ENCODE results near the gene CRCP. TPM values are rescaled to one million over a fixed set of nuclear protein-coding genes. Genes with fewer than 3 reads are reported as not detected.
"Not testable (repeated sequence)": the region's sequence is repeated elsewhere in the genome, so short reads cannot be mapped to it uniquely, and the experiment has no call there.

The CRCP gene
- total RNA-seq: 29.9 and 34.7 TPM in 2 replicates

DNA sequence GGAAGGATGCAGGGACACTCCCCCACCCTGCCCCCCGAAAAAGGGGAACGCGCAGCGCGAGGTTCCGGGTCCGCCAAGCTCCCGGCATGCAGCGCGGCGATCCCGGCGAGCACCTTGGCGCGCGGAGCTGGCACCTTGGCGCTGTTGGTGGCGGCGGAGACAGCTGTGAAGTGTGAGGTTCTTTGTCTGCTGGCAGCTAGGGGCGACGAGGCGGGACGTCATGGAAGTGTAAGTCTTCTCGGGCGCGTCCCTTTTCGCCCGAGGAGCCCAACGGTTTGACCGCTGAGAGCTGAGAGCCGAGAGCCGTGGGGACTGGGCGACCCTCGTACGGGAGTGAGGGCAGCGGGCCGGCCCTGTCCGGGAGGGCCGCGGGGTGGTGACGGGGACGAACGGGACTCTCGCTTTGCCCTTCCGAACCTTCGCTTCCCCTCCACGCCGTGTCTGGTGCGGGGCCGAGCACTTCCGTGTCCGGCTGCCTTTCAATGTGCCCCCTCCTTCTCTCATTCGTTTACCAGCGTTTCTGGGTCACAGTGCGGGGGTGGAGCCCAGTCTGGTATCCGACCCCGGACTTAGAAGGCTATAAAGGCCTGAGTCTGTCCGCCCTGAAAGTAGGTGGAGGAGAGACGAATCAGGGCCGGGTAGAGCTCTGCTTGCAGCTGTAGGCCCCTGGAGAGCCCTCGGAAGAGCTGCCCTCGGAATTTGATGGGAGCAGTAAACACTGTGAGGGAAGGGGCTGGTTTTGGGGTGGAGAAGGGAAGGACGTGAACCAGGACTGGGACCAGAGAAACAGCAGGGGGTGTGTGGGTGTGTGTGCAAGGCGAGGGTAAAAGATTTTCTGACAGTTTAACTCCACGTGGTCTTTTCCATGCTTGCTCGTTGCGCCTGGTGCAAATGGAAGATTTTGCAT lies at the start of gene CRCP:
Gene CRCP, plus strand, starts transcription at position 105 of the 907 bp plus-strand sequence. Its CDS starts 116 bp downstream, at position 221.
- intact Hi-C loops (cut with micrococcal nuclease): loop anchor here (1.0 to 2.0 kb wide), 12 partner anchors 16 to 881 kb away; partner anchors contain the start of genes ASL, GUSB, TMEM248 and TPST1

DNA sequence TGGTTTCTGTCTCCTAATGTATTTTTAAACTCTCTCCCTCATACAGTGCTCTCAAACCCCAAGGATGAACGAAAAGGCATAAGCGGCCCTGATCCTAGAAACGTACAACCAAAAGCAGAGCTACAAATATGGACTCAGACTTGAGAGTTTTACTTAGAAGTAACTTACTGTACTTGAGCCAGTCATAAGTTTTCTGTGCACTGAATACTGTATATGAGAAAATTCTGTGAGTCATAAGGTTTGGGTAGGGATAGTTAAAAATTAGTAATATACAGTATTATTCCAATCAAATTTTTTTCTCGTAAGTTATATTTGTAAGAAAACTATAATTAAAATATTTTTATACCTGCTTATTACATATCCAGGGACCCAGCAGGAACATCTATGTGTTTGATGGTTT lies 44.9 kb upstream of the CRCP start:
- intact Hi-C loops (cut with micrococcal nuclease): loop anchor here (10.0 kb wide), 1 partner anchor 1235 kb away; no protein-coding TSS in a partner anchor

DNA sequence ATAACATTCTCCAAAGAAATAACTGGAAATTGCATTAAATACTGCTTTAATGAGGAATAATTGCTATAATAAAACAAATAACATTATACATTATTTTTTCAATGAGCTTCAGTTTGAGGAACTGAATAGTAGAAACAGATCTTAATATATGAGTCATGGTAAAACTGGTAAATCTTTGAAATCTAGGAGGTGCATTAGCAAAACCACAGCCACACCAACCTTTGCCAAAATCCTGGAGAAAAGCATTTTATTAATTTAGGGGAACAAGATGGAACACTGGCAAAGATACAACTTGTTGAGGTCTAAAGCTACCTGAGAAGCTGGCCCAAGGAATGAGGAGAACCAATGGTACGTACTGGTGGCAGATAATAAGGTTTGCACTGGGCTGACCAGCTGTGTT lies 44.4 kb upstream of the CRCP start:
- intact Hi-C loops (cut with micrococcal nuclease): loop anchor here (10.0 kb wide), 1 partner anchor 1235 kb away; no protein-coding TSS in a partner anchor

DNA sequence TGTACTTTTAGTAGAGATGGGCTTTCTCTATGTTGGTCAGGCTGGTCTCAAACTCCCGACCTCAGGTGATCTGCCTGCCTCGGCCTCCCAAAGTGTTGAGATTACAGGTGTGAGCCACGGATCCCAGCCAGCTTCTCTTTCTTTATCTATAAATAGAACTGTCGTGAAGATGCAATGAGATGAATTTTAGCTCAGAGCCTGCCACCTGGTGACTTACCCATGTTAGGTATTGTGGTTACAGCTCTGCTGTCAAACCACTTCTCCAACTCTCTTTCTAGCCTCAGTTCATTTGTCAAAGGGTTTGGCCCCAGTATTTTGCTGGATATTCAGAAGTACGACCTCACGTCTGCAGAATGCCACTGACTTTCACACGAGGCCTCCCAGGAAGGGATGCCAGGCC lies 42.4 kb upstream of the CRCP start:
- intact Hi-C loops (cut with micrococcal nuclease): loop anchor here (10.0 kb wide), 1 partner anchor 1233 kb away; no protein-coding TSS in a partner anchor

DNA sequence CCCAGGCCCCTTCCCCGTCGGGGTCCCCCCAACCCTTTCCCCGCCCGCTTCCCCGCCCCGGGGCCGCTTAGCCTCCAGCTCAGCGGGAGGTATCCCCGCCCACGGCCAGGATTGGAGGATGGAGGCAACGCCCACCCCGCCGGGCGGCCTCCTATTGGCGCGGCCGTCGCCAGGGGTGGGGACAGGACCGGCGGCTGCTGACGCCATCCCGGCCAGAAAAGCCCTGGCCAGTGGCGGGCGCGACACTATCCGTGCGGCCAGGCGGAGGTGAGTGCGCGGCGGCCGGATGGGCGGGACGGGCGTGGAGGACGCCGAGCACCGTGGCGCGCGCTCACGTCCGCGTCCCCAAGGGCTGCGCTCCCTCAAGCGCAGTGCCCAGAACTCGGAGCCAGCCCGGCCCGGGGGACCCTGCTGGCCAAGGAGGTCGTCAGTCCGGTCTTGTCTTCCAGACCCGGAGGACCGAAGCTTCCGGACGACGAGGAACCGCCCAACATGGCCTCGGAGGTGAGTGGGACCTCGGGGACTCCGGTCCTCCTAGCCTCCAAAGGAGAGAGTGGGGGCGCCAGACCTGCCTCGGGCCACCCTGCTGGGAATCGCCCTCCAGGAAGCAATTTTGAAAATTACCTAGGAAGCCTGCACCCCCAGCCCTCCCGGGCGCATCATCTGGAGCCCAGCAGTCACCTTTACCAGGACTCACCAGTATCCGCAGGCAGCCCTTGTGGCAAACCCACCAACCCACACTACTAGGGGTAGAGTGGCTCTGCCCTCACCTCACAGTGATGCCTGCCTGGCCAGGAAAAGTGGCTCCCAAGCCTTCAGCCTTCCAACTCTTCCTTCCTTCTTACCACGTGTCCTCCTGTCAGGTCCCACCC lies 38.8 kb upstream of the CRCP start, which contains the start of gene ASL:
Gene ASL, plus strand, starts transcription at position 230 of the 872 bp plus-strand sequence. Its CDS starts 263 bp downstream, at position 493.
- intact Hi-C loops (cut with micrococcal nuclease): loop anchor here (1.0 to 10.0 kb wide), 14 partner anchors 25 to 1229 kb away; partner anchors contain the start of genes CRCP, GUSB, KCTD7 and RABGEF1

DNA sequence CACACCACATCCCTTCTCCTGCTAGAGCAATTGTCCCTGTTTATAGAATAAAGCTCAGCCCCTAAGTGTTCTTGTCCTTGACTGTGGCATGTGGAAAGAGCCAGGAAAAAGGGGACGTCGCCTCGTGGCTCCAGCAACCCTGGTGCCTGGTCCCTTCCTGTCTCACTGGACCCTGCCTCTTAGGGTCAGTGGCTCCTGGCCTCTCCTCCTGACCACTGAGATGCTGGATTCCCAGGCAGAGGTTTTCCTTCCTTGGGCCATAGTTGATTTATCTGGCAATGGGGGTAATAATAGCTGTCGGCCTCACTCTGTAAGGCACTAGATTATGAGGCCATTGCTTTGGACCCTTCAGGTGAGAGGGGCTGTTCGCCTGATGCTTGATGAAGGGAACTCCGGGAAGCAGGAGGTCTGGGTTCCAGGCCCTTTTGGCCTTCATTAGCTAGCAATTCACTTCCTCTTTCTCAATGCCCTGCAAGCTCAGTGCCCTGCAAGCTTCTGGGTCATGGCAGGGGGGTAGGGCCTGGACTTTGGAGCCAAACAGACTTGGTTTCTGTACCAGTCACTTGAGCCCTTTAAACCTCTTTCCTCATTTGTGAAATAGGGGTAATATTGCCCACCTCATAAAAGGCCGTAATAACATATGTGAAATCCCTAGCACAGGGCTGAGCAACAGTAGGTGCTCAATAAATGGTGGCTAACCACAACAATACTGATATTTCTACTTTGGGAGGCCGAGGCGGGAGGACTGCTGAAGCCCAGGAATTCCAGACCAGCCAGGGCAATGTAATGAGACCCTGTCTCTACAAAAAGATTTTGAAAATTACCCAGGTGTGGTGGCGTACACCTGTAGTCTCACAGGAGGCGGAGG lies 38.0 kb upstream of the CRCP start:
- intact Hi-C loops (cut with micrococcal nuclease): loop anchor here (1.0 to 10.0 kb wide), 5 partner anchors 24 to 1228 kb away; partner anchors contain the start of genes TPST1 and TYW1

DNA sequence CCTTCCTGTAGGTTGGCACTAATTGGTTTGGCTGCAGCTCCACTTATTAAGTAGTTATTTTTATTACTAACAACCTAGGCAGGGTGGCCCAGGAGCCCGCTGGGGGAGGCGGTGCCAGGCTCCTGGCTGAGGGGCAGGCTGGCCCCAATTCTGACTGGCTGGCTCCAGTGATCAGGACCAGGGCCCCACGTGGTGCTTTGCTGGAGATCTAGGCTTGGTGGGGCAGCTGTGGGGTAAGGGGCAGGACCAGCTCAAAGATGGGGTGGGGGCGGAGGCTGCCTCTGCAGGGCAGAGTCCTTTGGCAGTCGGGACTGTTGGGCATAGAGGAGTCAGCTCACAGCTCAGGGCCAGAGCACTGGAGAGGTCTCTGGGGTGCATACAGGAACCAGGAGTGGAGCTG lies 36.6 kb upstream of the CRCP start:
- intact Hi-C loops (cut with micrococcal nuclease): loop anchor here (5.0 to 10.0 kb wide), 2 partner anchors 604 to 1227 kb away; no protein-coding TSS in a partner anchor

DNA sequence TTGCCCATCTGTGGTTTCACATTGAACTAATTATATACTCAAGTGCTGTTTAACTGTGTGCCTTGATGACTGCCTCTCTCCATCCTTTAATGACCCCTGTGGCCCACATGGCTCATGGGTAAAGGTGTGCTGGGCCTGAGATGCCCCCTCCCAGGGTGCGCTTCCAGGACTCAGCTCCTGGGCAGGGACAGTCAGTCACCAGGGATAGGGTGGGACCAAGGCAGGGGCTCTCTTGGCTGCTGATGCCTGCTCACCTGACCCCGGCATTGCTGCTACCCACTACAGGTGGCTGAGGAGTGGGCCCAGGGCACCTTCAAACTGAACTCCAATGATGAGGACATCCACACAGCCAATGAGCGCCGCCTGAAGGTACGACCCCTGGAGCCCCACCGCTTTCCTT lies 32.6 kb upstream of the CRCP start:
- intact Hi-C loops (cut with micrococcal nuclease): no loop called here

DNA sequence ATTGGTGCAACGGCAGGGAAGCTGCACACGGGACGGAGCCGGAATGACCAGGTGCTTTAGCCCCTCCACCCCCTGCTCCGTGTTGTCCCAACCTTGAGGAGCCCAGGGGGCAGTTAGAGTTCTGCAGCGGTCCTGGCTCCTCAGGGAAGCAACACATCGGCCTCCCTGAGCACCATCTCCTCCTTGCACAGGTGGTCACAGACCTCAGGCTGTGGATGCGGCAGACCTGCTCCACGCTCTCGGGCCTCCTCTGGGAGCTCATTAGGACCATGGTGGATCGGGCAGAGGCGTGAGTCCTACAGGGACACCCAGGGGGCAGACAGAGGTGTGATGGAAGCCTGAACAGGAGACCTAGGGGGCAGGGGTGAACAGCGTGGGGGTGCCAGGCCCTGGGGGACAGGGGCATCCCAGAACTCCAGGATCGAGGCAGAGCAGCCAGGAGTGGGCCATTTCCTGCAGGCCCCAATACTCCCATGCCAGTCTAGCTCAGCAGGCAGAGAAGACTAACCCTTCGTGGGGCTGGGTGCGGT lies 31.7 kb upstream of the CRCP start:
- intact Hi-C loops (cut with micrococcal nuclease): no loop called here

DNA sequence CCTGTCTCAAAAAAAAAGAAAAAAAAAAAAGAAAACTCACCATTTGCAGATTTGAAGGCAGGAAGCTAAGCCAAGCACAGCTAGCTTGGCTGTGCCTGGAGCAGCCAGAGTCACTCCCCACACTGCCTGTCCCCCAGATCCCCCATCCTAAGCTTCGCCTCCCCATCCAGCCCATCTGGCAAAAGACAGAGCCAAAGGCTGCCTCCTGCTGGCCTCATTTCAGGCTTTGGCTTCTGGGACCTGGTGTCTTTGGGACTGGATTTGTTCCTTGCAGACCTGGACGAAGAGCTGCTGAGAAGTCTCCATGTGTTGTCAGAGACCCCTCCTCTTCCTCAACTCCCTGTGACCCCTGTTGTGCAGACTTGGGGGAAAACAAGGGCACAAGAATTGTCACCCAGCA lies 31.0 kb upstream of the CRCP start:
- intact Hi-C loops (cut with micrococcal nuclease): no loop called here

DNA sequence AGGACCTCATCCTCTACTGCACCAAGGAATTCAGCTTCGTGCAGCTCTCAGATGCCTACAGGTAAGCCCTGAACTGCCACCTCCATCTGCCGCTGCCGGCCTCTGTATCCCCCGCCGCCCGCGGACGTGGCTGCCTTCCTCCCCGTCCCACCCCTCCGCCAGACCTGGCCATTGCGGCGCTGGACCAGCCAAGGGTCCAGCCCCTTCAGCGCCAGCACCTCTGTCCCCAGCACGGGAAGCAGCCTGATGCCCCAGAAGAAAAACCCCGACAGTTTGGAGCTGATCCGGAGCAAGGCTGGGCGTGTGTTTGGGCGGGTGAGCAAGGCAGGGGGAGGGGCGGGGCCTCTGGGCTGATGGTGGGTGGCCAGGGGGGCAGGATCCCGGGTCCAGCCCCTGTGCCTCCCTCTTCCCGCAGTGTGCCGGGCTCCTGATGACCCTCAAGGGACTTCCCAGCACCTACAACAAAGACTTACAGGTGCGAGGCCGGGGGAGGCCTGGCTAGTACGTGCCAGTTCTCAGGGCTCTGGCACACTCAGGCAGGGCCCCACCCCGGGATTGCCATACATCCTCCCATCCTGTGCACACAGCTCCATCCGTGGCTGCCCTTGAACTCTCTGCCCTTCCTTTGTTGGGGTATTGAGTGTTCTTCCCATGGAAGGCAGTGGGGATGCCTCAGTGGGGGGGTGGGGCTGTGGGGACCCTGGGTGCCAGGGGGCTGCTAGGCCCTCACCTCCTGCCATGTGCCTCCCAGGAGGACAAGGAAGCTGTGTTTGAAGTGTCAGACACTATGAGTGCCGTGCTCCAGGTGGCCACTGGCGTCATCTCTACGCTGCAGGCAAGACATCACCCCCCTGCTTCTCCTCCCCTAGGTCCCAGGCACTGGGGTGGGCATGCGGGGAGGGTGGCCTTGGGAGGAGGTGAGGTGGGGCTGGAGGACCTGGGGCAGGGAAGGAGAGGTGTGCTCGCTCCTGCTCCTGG lies 25.5 kb upstream of the CRCP start:
- intact Hi-C loops (cut with micrococcal nuclease): no loop called here

DNA sequence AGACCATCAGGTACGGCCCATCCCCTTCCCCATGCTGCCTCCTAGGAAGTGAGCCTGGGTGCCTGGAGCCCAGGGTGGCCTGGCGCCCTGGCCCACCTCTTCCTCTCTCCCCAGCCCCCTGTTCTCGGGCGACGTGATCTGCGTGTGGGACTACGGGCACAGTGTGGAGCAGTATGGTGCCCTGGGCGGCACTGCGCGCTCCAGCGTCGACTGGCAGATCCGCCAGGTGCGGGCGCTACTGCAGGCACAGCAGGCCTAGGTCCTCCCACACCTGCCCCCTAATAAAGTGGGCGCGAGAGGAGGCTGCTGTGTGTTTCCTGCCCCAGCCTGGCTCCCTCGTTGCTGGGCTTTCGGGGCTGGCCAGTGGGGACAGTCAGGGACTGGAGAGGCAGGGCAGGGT lies 22.0 kb upstream of the CRCP start:
- intact Hi-C loops (cut with micrococcal nuclease): no loop called here

DNA sequence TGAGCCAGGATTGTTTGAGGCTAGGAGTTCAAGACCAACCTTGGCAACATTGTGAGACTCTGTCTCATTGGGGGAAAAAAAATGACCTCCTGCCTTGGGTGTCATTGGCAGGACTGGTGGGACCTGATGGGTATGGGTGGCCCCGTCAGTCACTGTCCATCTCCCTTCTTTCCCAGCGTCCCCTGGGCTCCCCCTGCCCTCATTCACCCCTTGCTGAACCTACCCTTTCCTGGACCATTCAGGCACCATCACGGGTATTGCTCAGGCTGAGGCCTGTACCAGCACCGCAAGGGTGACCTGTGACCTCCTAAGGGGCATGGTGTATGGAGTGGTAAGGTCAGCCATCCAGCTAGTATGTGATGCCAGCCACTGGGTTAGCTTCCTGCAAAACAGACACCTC lies 19.6 kb upstream of the CRCP start:
- intact Hi-C loops (cut with micrococcal nuclease): no loop called here

DNA sequence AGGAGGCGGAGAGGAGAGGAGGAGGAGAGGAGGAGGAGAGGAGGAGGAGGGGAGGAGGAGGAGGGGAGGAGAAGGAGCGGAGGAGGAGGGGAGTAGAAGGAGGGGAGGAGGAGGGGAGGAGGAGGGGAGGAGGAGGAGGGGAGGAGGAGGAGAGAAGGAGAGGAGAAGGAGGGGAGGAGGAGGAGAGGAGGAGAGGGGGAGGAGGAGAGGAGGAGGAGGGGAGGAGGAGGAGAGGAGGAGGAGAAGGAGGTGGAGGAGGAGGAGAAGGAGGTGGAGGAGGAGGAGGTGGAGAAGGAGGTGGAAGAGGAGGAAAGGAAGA lies 15.5 kb upstream of the CRCP start:
- intact Hi-C loops (cut with micrococcal nuclease): loop anchor here (1.0 kb wide), 1 partner anchor 16 kb away; no protein-coding TSS in a partner anchor

DNA sequence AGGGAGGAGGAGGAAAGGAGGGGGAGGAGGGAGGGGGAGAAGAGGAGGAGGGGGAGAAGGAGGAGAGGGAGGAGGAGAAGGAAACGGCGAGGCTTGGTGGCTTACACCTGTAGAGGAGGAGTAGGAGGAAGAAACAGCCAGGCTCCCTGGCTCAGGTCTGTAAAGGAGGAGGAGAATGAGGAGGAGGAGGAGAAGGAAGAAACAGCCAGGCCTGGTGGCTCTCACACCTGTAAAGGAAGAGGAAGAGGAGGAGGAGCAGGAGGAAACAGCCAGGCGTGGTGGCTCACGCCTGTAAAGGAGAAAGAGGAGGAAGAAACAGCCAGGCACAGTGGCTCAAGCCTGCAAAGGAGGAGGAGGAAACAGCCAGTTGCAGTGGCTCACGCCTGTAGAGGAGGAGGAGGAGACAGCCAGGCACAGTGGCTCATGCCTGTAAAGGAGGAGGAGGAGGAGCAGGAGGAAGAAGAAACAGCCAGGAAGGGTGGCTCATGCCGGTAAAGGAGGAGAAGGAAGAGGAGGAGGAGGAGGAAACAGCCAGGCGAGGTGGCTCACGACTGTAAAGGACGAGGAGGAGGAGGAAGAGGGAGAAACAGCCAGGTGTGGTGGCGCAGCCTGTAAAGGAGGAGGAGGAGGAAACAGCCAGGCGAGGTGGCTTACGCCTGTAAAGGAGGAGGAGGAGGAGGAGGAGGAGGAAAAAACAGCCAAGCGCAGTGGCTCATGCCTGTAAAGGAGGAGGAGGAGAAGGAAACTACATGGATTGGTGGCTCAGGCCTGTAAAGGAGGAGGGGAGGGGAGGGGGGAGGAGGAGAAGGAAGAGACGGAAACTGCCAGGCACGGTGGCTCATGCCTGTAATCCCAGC lies 14.9 kb upstream of the CRCP start:
- intact Hi-C loops (cut with micrococcal nuclease): loop anchor here (1.0 to 2.0 kb wide), 2 partner anchors 16 to 23 kb away; no protein-coding TSS in a partner anchor

DNA sequence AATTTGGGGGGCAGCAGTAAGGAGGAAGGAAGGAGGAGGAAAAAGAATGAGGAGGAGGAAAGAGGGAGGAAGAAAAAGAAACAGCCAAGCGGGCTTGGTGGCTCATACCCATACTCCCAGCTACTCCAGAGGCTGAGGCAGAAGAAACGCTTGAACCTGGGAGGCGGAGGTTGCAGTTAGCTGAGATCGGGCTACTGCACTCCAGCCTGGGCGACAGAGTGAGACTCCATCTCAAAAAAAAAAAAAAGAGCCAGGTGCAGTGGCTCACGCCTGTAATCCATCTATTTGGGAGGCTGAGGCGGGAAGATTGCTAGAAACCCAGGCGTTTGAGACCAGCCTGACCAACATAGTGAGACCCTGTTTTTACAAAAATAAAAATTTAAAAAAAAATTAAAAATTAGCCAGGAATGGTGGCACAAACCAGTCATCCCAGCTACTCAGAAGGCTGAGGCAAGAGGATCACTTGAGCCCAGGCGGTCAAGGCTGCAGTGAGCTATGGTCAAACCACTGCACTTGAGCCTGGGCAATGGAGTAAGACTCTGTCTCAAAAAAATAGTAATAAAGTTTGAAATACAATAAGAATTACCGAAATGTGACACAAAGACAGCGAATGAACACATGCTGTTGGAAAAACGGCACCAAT lies 14.1 kb upstream of the CRCP start:
- intact Hi-C loops (cut with micrococcal nuclease): loop anchor here (2.0 kb wide), 1 partner anchor 24 kb away; no protein-coding TSS in a partner anchor

DNA sequence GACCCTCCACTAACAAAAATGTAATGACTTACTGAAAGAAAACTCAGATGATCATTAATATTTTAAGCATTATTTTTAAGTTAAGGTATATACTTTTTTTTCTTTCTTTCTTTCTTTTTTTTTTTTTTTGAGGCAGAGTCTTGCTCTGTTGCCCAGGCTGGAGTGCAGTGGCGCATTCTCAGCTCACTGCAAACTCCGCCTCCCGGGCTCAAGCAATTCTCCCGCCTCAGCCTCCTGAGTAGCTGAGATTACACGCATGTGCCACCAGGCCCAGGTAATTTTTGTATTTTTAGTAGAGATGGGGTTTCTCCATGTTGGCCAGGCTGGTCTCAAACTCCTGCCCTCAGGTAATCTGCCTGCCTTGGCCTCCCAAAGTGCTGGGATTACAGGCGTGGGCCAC lies 12.5 kb upstream of the CRCP start:
- intact Hi-C loops (cut with micrococcal nuclease): not testable (repeated sequence)

Data from T-helper 1 cell treated with Interleukin-12 subunit alpha and Interleukin-12 subunit beta and Interleukin-4 antibody, amounts not matched to agents 30 ng/mL and 1 ng/mL, for 36 hours (primary cell).